Neural progenitor cell (in vitro differentiated cells): ENCODE measurements around the gene STK33. TPM values are rescaled to one million over a fixed set of nuclear protein-coding genes. Genes with fewer than 3 reads are reported as not detected.

Source experiments
- DNase-seq: peaks from one replicate; pipeline ENCODE4 v3.0.0-alpha.2; 2016; ENCODE audit warnings: low spot score
- H2AFZ ChIP-seq: fragments of 200-600 bp; sonication (generic); replicated peaks from 2 replicates; pipeline ENCODE4 v1.6.1; 2016; ENCODE audit warnings: antibody characterized with exemption
- H3F3A ChIP-seq: fragments of 200-600 bp; sonication (generic); 2 replicates; pipeline ENCODE4 v1.6.1; 2016; ENCODE audit warnings: antibody characterized with exemption, low read depth
- H3K27ac ChIP-seq: fragments of 200-600 bp; sonication (generic); 2 replicates; pipeline ENCODE4 v1.5.1; 2016; ENCODE audit warnings: mild to moderate bottlenecking
- H3K27me3 ChIP-seq: fragments of 200-600 bp; sonication (generic); 2 replicates; pipeline ENCODE4 v1.6.1; 2016; ENCODE audit warnings: mild to moderate bottlenecking, moderate library complexity
- H3K36me3 ChIP-seq: fragments of 200-600 bp; sonication (generic); 2 replicates; pipeline ENCODE4 v1.5.1; 2016
- H3K4me1 ChIP-seq: fragments of 200-600 bp; sonication (generic); 2 replicates; pipeline ENCODE4 v1.6.1; 2016; ENCODE audit warnings: mixed run types
- H3K4me2 ChIP-seq: fragments of 200-600 bp; sonication (generic); 2 replicates; pipeline ENCODE4 v1.6.1; 2016
- H3K4me3 ChIP-seq: fragments of 200-600 bp; sonication (generic); 2 replicates; pipeline ENCODE4 v1.5.1; 2016
- H3K79me2 ChIP-seq: fragments of 200-600 bp; sonication (generic); 2 replicates; pipeline ENCODE4 v1.6.1; 2016; ENCODE audit warnings: low read depth
- H3K9ac ChIP-seq: fragments of 200-600 bp; sonication (generic); 2 replicates; pipeline ENCODE4 v1.6.1; 2016
- H3K9me3 ChIP-seq: fragments of 200-600 bp; sonication (generic); 2 replicates; pipeline ENCODE4 v1.5.1; 2016; ENCODE audit warnings: low read depth
- H4K20me1 ChIP-seq: fragments of 200-600 bp; sonication (generic); 2 replicates; pipeline ENCODE4 v1.6.1; 2016; ENCODE audit warnings: low read depth
- H3K27ac Mint-ChIP-seq: 3 replicates; pipeline ENCODE4 v1.8.0; 2021; ENCODE audit warnings: mixed read lengths
- H3K27me3 Mint-ChIP-seq: 2 replicates; pipeline ENCODE4 v1.8.0; 2022; ENCODE audit warnings: low read depth, mild to moderate bottlenecking, inconsistent platforms, moderate library complexity, mixed read lengths; ENCODE audit not compliant: insufficient read depth
- H3K36me3 Mint-ChIP-seq: 3 replicates; pipeline ENCODE4 v1.8.0; 2021; ENCODE audit warnings: mixed read lengths
- H3K4me1 Mint-ChIP-seq: 3 replicates; pipeline ENCODE4 v1.8.0; 2021; ENCODE audit warnings: mixed read lengths
- H3K4me3 Mint-ChIP-seq: 3 replicates; pipeline ENCODE4 v1.8.0; 2021; ENCODE audit warnings: mild to moderate bottlenecking, moderate library complexity, mixed read lengths
- H3K9me3 Mint-ChIP-seq: 3 replicates; pipeline ENCODE4 v1.8.0; 2020; ENCODE audit warnings: mixed read lengths
- CTCF ChIP-seq: fragments of 200-600 bp; sonication (generic); IDR thresholded peaks from 2 replicates; pipeline ENCODE4 v1.5.1; 2017; ENCODE audit warnings: antibody characterized with exemption, mild to moderate bottlenecking
- EZH2 ChIP-seq: fragments of 200-600 bp; sonication (generic); IDR thresholded peaks from 2 replicates; pipeline ENCODE4 v1.6.1; 2017; ENCODE audit warnings: antibody characterized with exemption, mild to moderate bottlenecking, moderate library complexity
- EZH2phosphoT487 ChIP-seq: fragments of 200-600 bp; sonication (generic); IDR thresholded peaks from 2 replicates; pipeline ENCODE4 v1.6.1; 2017; ENCODE audit warnings: antibody characterized with exemption
- total RNA-seq: library from RNA; depleted of rRNA; stranded (reverse); fragments of >200 nt; gene quantifications from 2 replicates; pipeline ENCODE4 v1.2.3, GENCODE V29; 2015; ENCODE audit warnings: low replicate concordance

Gene STK33
- total RNA-seq, 1 donor from 2014 or later = 56.5 TPM

GRCh38 chr11:8361206-8361605, 232.8 kb downstream of the STK33 start:
- H3F3A ChIP-seq = peaks cover 12% of the 10 kb centered on the region
- no peak for DNase-seq
- Mint-ChIP-seq H3K27me3 (peaks cover 3% of the 10 kb centered on the region), H3K36me3 (no peaks in the 10 kb centered on the region), H3K4me3 (no peak overlapping the region), H3K9me3 (no peaks in the 10 kb centered on the region), H3K4me1 (peaks cover 10% of the 10 kb centered on the region), H3K27ac (no peak overlapping the region)
- no peaks in the 10 kb centered on the region for H4K20me1 ChIP-seq
- no peak overlapping the region for H3K4me2 ChIP-seq
- TF ChIP-seq EZH2 (no peak), CTCF (no peak), EZH2phosphoT487 (no peak)
- H3K9ac ChIP-seq = no peak overlapping the region
- no peaks in the 10 kb centered on the region for H3K36me3 ChIP-seq
- H3K9me3 ChIP-seq = no peaks in the 10 kb centered on the region
- H3K4me1 ChIP-seq = peaks cover 16% of the 10 kb centered on the region
- no peaks in the 10 kb centered on the region for H3K27me3 ChIP-seq
- no peak overlapping the region for H3K4me3 ChIP-seq
- no peak overlapping the region for H2AFZ ChIP-seq
- no peaks in the 10 kb centered on the region for H3K79me2 ChIP-seq
- H3K27ac ChIP-seq = no peak overlapping the region

GRCh38 chr11:8360086-8360828, 233.8 kb downstream of the STK33 start:
- Mint-ChIP-seq H3K27me3 (peaks cover 3% of the 10 kb centered on the region), H3K4me1 (peaks cover 19% of the 10 kb centered on the region), H3K4me3 (no peak overlapping the region)

GRCh38 chr11:8359521-8359920, 234.5 kb downstream of the STK33 start:
- H3K9ac ChIP-seq = no peak overlapping the region
- no peaks in the 10 kb centered on the region for H3K79me2 ChIP-seq
- H3K36me3 ChIP-seq = no peaks in the 10 kb centered on the region
- H3K9me3 ChIP-seq = no peaks in the 10 kb centered on the region
- H3K4me3 ChIP-seq = no peak overlapping the region
- Mint-ChIP-seq H3K9me3 (no peaks in the 10 kb centered on the region), H3K4me3 (no peak overlapping the region), H3K4me1 (peaks cover 26% of the 10 kb centered on the region), H3K36me3 (no peaks in the 10 kb centered on the region), H3K27ac (no peak overlapping the region), H3K27me3 (peaks cover 3% of the 10 kb centered on the region)
- H3K27me3 ChIP-seq = no peaks in the 10 kb centered on the region
- DNase-seq = no peak
- no peak overlapping the region for H3K4me2 ChIP-seq
- peaks cover 2% of the 10 kb centered on the region for H4K20me1 ChIP-seq
- no peak overlapping the region for H3K27ac ChIP-seq
- TF ChIP-seq EZH2 = no peak
- TF ChIP-seq CTCF = no peak
- no peak for TF ChIP-seq EZH2phosphoT487
- peaks cover 22% of the 10 kb centered on the region for H3F3A ChIP-seq
- H2AFZ ChIP-seq = no peak overlapping the region
- H3K4me1 ChIP-seq = peaks cover 28% of the 10 kb centered on the region

More at GRCh38 chr11:8360086-8360828, 233.8 kb downstream of the STK33 start:
- Histone ChIP-seq H3F3A (peaks cover 14% of the 10 kb centered on the region), H3K79me2 (no peaks in the 10 kb centered on the region), H4K20me1 (no peaks in the 10 kb centered on the region), H3K4me2 (no peak overlapping the region), H3K4me3 (no peak overlapping the region), H3K27ac (no peak overlapping the region), H3K4me1 (peaks cover 21% of the 10 kb centered on the region), H3K36me3 (no peaks in the 10 kb centered on the region), H3K27me3 (no peaks in the 10 kb centered on the region), H3K9ac (no peak overlapping the region), H2AFZ (no peak overlapping the region), H3K9me3 (no peaks in the 10 kb centered on the region)
- no peak for TF ChIP-seq EZH2
- TF ChIP-seq CTCF = peak; percentile 39
- no peak for TF ChIP-seq EZH2phosphoT487
- Mint-ChIP-seq H3K9me3 (no peaks in the 10 kb centered on the region), H3K36me3 (no peaks in the 10 kb centered on the region), H3K27ac (peak overlapping the region; percentile 29)
- DNase-seq = no peak
